A673 (cell line): Measurements from ENCODE around the gene CEP131. TPM values are rescaled to one million over a fixed set of nuclear protein-coding genes. Genes with fewer than 3 reads are reported as not detected.

Experiments used
- BruUV-seq: library from RNA; stranded (reverse); fragments of 400-500 nt; replicated peaks from 2 replicates; lab custom pipeline; 2021; lab: Mats Ljungman, UMichigan
- CTCF ChIA-PET: fragments of 300-600 bp; sonication (Branson Sonifier 250); formaldehyde crosslinking; loops from one replicate; lab custom pipeline; 2022; ENCODE audit warnings: antibody characterized with exemption; lab: Charles Lee
- POLR2A ChIA-PET: fragments of 300-600 bp; sonication (Branson Sonifier 250); formaldehyde crosslinking; loops from one replicate; lab custom pipeline; 2022; ENCODE audit warnings: antibody characterized with exemption; ENCODE audit not compliant: low non-redundant PET; lab: Charles Lee
- DNase-seq: peaks from one replicate; pipeline ENCODE4 v3.0.0-alpha.2; 2015; ENCODE audit warnings: low spot score
- H3K27ac ChIP-seq: fragments of 200-600 bp; sonication (generic); 2 replicates; pipeline ENCODE4 v1.5.1; 2016; ENCODE audit warnings: mixed run types, low read depth, mild to moderate bottlenecking, mixed read lengths, antibody characterized with exemption, low read length; ENCODE audit not compliant: poor library complexity, severe bottlenecking
- H3K27me3 ChIP-seq: fragments of 200-600 bp; sonication (generic); replicated peaks from 2 replicates; pipeline ENCODE4 v1.6.1; 2017; ENCODE audit warnings: mixed run types, low read depth, mild to moderate bottlenecking, mixed read lengths, antibody characterized with exemption, low read length; ENCODE audit not compliant: insufficient read depth, poor library complexity
- H3K36me3 ChIP-seq: fragments of 200-600 bp; sonication (generic); 2 replicates; pipeline ENCODE4 v1.6.1; 2016; ENCODE audit warnings: mixed run types, mild to moderate bottlenecking, mixed read lengths, antibody characterized with exemption, low read length; ENCODE audit not compliant: insufficient read depth, poor library complexity, severe bottlenecking
- H3K4me1 ChIP-seq: fragments of 200-600 bp; sonication (generic); 2 replicates; pipeline ENCODE4 v1.6.1; 2017; ENCODE audit warnings: mixed run types, mild to moderate bottlenecking, mixed read lengths, antibody characterized with exemption, low read length; ENCODE audit not compliant: insufficient read depth, poor library complexity, severe bottlenecking
- H3K4me3 ChIP-seq: fragments of 200-600 bp; sonication (generic); 2 replicates; pipeline ENCODE4 v1.5.1; 2016; ENCODE audit warnings: low read depth, mixed run types, mild to moderate bottlenecking, mixed read lengths, low read length; ENCODE audit not compliant: poor library complexity, severe bottlenecking
- H3K9me3 ChIP-seq: fragments of 200-600 bp; sonication (generic); 2 replicates; pipeline ENCODE4 v1.6.1; 2016; ENCODE audit warnings: mixed run types, low read depth, mild to moderate bottlenecking, mixed read lengths, antibody characterized with exemption, low read length; ENCODE audit not compliant: poor library complexity, severe bottlenecking
- CTCF ChIP-seq: fragments of 300-800, 200-600 bp; sonication (generic); conservative IDR thresholded peaks from 2 replicates; pipeline ENCODE4 v1.5.1; 2017; ENCODE audit warnings: low read depth, mild to moderate bottlenecking, antibody characterized with exemption, low read length, moderate library complexity, mixed read lengths
- EZH2 ChIP-seq: fragments of 200-600 bp; sonication (generic); IDR thresholded peaks from 2 replicates; pipeline ENCODE4 v1.6.1; 2017; ENCODE audit warnings: borderline replicate concordance, low read depth, mild to moderate bottlenecking, mixed read lengths, antibody characterized with exemption, low read length; ENCODE audit not compliant: poor library complexity, severe bottlenecking
- intact Hi-C: fragments of 100-400 bp; cut with micrococcal nuclease; formaldehyde crosslinking; loops from one replicate; pipeline ENCODE4 v1.10.0; 2022; ENCODE audit not compliant: unreplicated experiment
- total RNA-seq: library from RNA; stranded (reverse); gene quantifications from 2 replicates; pipeline ENCODE4 v1.2.3, GENCODE V29; 2021

Gene CEP131
- total RNA-seq, 1 experiment from 2014 or later, result 27.1 TPM

GRCh38 chr17:81254955-81255717, 32.4 kb upstream of the CEP131 start:
- TF ChIP-seq EZH2 (no peak), CTCF (peak; percentile 58)
- peaks cover 29% of the 10 kb centered on the region for H3K4me1 ChIP-seq
- DNase-seq, result peak; percentile 85
- CTCF ChIA-PET, result interaction anchor here (1.0 to 1.5 kb wide), 4 partner anchors 204 to 235 kb away, joined by 4 to 7 read pairs (median 6); no protein-coding TSS in a partner anchor
- POLR2A ChIA-PET, result no interaction called here
- no peaks in the 10 kb centered on the region for H3K27me3 ChIP-seq
- BruUV-seq, result no TSS peak
- H3K27ac ChIP-seq, result peak overlapping the region; percentile 14
- intact Hi-C loops, result loop anchor here (2.0 kb wide), 3 partner anchors 140 to 346 kb away; partner anchors contain the start of gene BAHCC1
- H3K36me3 ChIP-seq, result peaks cover 11% of the 10 kb centered on the region
- H3K4me3 ChIP-seq, result no peak overlapping the region
- H3K9me3 ChIP-seq, result no peaks in the 10 kb centered on the region

GRCh38 chr17:81253358-81254131, 30.8 kb upstream of the CEP131 start:
- no peak overlapping the region for H3K27ac ChIP-seq
- CTCF ChIA-PET, result interaction anchor here (0.8 to 1.5 kb wide), 4 partner anchors 231 to 270 kb away, joined by 3 to 7 read pairs (median 4); no protein-coding TSS in a partner anchor
- BruUV-seq, result no TSS peak
- peaks cover 29% of the 10 kb centered on the region for H3K4me1 ChIP-seq
- intact Hi-C loops, result loop anchor here (2.0 kb wide), 3 partner anchors 141 to 347 kb away; partner anchors contain the start of gene BAHCC1
- no peaks in the 10 kb centered on the region for H3K27me3 ChIP-seq
- peak; percentile 59 for DNase-seq
- H3K36me3 ChIP-seq, result peaks cover 10% of the 10 kb centered on the region
- POLR2A ChIA-PET, result no interaction called here
- no peaks in the 10 kb centered on the region for H3K9me3 ChIP-seq
- H3K4me3 ChIP-seq, result no peak overlapping the region
- TF ChIP-seq EZH2 (no peak), CTCF (peak; percentile 82)

- peak overlapping the region; percentile 47 for H3K27ac ChIP-seq
- H3K9me3 ChIP-seq, result no peaks in the 10 kb centered on the region
- DNase-seq, result no peak
- no TSS peak for BruUV-seq
- no peak for TF ChIP-seq CTCF
- TF ChIP-seq EZH2, result no peak
- H3K27me3 ChIP-seq, result no peaks in the 10 kb centered on the region
- no peak overlapping the region for H3K4me3 ChIP-seq
- peaks cover 29% of the 10 kb centered on the region for H3K4me1 ChIP-seq
- intact Hi-C loops, result no loop called here
- H3K36me3 ChIP-seq, result peaks cover 10% of the 10 kb centered on the region
- ChIA-PET POLR2A (no interaction called here), CTCF (interaction anchor here (0.8 to 0.9 kb wide), 2 partner anchors 232 to 270 kb away, joined by 3 read pairs; no protein-coding TSS in a partner anchor)
These were observed 30.2 kb upstream of the CEP131 start for GRCh38 chr17:81252987-81253329.
